HepG2 (cell line): ENCODE measurements around the gene DSN1. TPM values are rescaled to one million over a fixed set of nuclear protein-coding genes. Genes with fewer than 3 reads are reported as not detected.
A peak's percentile ranks its signal among the peaks of the same experiment; 100 is the strongest.

Experiments used
- BCL3 ChIP-seq: sonication (generic); formaldehyde crosslinking; IDR thresholded peaks from 2 replicates; pipeline ENCODE4 v1.5.1; 2020; ENCODE audit warnings: mild to moderate bottlenecking, missing genetic modification reagents, moderate library complexity
- CBX1 ChIP-seq: IDR thresholded peaks from one replicate; pipeline ENCODE4 v1.6.1; 2016; ENCODE audit warnings: antibody characterized with exemption, low read depth
- GFI1 ChIP-seq: sonication (generic); formaldehyde crosslinking; IDR thresholded peaks from 2 replicates; pipeline ENCODE4 v1.5.0; 2020; ENCODE audit warnings: missing genetic modification reagents, mild to moderate bottlenecking, borderline replicate concordance
- GMEB1 ChIP-seq: sonication (generic); formaldehyde crosslinking; IDR thresholded peaks from 2 replicates; pipeline ENCODE4 v1.5.1; 2020; ENCODE audit warnings: missing genetic modification reagents, mild to moderate bottlenecking, borderline replicate concordance
- HDAC6 ChIP-seq: fragments of 200-600 bp; sonication (generic); IDR thresholded peaks from 2 replicates; pipeline ENCODE4 v1.7.0; 2017; ENCODE audit warnings: mild to moderate bottlenecking, antibody characterized with exemption, low read length, low read depth
- HMGA1 ChIP-seq: sonication (generic); formaldehyde crosslinking; conservative IDR thresholded peaks from 2 replicates; pipeline ENCODE4 v1.4.0; 2020; ENCODE audit warnings: missing genetic modification reagents
- KDM1A ChIP-seq: IDR thresholded peaks from 2 replicates; pipeline ENCODE4 v1.6.1; 2016; ENCODE audit warnings: missing compliant biosample characterization
- MBD4 ChIP-seq: IDR thresholded peaks from 2 replicates; pipeline ENCODE4 v1.6.1; 2012; ENCODE audit warnings: low read length, inconsistent platforms, borderline replicate concordance
- MIER2 ChIP-seq: IDR thresholded peaks from 2 replicates; pipeline ENCODE4 v1.6.1; 2016; ENCODE audit warnings: missing biosample characterization, missing genetic modification reagents
- NFE2L2 ChIP-seq: fragments of 150-350 bp; IDR thresholded peaks from 2 replicates; pipeline ENCODE4 v1.6.1; 2014; ENCODE audit warnings: low read length
- PBX2 ChIP-seq: IDR thresholded peaks from 2 replicates; pipeline ENCODE4 v1.6.1; 2016; ENCODE audit warnings: control low read depth
- POLR2A ChIP-seq, 2 experiments: IDR thresholded peaks; 2 replicates each; pipeline ENCODE4 v1.6.1; 2011; ENCODE audit warnings: low read depth in 2 of 2, low read length in 2 of 2, mild to moderate bottlenecking in 1 of 2, moderate library complexity in 1 of 2; ENCODE audit not compliant: insufficient read depth in 1 of 2
- SRSF9 ChIP-seq: fragments of 200-400 bp; formaldehyde crosslinking; IDR thresholded peaks from 2 replicates; pipeline ENCODE4 v1.6.1; 2018; ENCODE audit warnings: borderline replicate concordance, mild to moderate bottlenecking, low read depth, low read length; ENCODE audit not compliant: insufficient read depth, poor library complexity, severe bottlenecking
- SSRP1 ChIP-seq: IDR thresholded peaks from 2 replicates; pipeline ENCODE4 v1.6.1; 2016; ENCODE audit warnings: control low read depth
- TBX2 ChIP-seq: sonication (generic); formaldehyde crosslinking; IDR thresholded peaks from 2 replicates; pipeline ENCODE4 v1.5.0; 2020; ENCODE audit warnings: missing genetic modification reagents, mild to moderate bottlenecking, borderline replicate concordance
- TMF1 ChIP-seq: sonication (generic); formaldehyde crosslinking; IDR thresholded peaks from 2 replicates; pipeline ENCODE4 v1.8.1; 2022; ENCODE audit warnings: low read depth, missing genetic modification reagents
- ZNF33A ChIP-seq: sonication (generic); formaldehyde crosslinking; IDR thresholded peaks from 2 replicates; pipeline ENCODE4 v1.5.1; 2020; ENCODE audit warnings: missing genetic modification reagents, mild to moderate bottlenecking, moderate library complexity, borderline replicate concordance
- ZNF678 ChIP-seq: sonication (generic); formaldehyde crosslinking; IDR thresholded peaks from 2 replicates; pipeline ENCODE4 v1.4.0; 2020; ENCODE audit warnings: mild to moderate bottlenecking, missing genetic modification reagents
- ZNF773 ChIP-seq: sonication (generic); formaldehyde crosslinking; IDR thresholded peaks from 2 replicates; pipeline ENCODE4 v1.4.0; 2020; ENCODE audit warnings: missing genetic modification reagents, borderline replicate concordance
- polyA plus RNA-seq, 8 experiments: library from polyadenylated mRNA; depleted of rRNA in 3 of 8; stranded (reverse) in 7 of 8; unstranded in 1 of 8; fragments of >200 nt; fragmentation: Illumina TruSeq in 4 of 8; extraction: Trizol in 4 of 8; gene quantifications; 2 replicates each; pipeline versions ENCODE4 v1.2.1 to v1.2.3, GENCODE V29; 2011 to 2016; ENCODE audit warnings: low read depth in 4 of 8, missing spikeins in 1 of 8, mixed read lengths in 1 of 8; ENCODE audit not compliant: insufficient read depth in 1 of 8
- total RNA-seq, 5 experiments: library from RNA; depleted of rRNA; stranded (reverse); fragments of >200 nt; fragmentation: Illumina TruSeq; extraction: Trizol; gene quantifications; 2 replicates each; pipeline ENCODE4 v1.2.3, GENCODE V29; 2016; ENCODE audit warnings: low read depth in 1 of 5
- TF ChIP-seq, protein P1 (sequence below): sonication (generic); formaldehyde crosslinking; conservative IDR thresholded peaks from 2 replicates; pipeline ENCODE4 v1.4.0; 2020; ENCODE audit warnings: mild to moderate bottlenecking, missing genetic modification reagents, moderate library complexity
- TF ChIP-seq, protein P2 (sequence below): sonication (generic); formaldehyde crosslinking; IDR thresholded peaks from 2 replicates; pipeline ENCODE4 v1.4.0; 2020; ENCODE audit warnings: missing genetic modification reagents

Gene DSN1
- total and polyA plus RNA-seq, 2 of the 13 experiments (the other 11 are each of a cell fraction or from before 2014, with no cell fraction given) = 18.7 to 53.7 TPM

GRCh38 chr20:36745927-36746659 is 27.5 kb downstream of the DSN1 start, which contains the start of gene NDRG3 (continued):
- peak; percentile 27; the same call in 1 of the 2 replicates for TF ChIP-seq GMEB1 (CRISPR knock-in tag)
- TF ChIP-seq, protein P1, sequence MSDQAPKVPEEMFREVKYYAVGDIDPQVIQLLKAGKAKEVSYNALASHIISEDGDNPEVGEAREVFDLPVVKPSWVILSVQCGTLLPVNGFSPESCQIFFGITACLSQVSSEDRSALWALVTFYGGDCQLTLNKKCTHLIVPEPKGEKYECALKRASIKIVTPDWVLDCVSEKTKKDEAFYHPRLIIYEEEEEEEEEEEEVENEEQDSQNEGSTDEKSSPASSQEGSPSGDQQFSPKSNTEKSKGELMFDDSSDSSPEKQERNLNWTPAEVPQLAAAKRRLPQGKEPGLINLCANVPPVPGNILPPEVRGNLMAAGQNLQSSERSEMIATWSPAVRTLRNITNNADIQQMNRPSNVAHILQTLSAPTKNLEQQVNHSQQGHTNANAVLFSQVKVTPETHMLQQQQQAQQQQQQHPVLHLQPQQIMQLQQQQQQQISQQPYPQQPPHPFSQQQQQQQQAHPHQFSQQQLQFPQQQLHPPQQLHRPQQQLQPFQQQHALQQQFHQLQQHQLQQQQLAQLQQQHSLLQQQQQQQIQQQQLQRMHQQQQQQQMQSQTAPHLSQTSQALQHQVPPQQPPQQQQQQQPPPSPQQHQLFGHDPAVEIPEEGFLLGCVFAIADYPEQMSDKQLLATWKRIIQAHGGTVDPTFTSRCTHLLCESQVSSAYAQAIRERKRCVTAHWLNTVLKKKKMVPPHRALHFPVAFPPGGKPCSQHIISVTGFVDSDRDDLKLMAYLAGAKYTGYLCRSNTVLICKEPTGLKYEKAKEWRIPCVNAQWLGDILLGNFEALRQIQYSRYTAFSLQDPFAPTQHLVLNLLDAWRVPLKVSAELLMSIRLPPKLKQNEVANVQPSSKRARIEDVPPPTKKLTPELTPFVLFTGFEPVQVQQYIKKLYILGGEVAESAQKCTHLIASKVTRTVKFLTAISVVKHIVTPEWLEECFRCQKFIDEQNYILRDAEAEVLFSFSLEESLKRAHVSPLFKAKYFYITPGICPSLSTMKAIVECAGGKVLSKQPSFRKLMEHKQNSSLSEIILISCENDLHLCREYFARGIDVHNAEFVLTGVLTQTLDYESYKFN (CRISPR knock-in tag) = peak; percentile 32; the same call in 1 of the 2 replicates
- peak; percentile 66 for TF ChIP-seq CBX1
- TF ChIP-seq MIER2 (CRISPR knock-in tag) = 0 out of 2 replicates have a peak, but pooled peaks have one; percentile 20
- TF ChIP-seq, protein P2, sequence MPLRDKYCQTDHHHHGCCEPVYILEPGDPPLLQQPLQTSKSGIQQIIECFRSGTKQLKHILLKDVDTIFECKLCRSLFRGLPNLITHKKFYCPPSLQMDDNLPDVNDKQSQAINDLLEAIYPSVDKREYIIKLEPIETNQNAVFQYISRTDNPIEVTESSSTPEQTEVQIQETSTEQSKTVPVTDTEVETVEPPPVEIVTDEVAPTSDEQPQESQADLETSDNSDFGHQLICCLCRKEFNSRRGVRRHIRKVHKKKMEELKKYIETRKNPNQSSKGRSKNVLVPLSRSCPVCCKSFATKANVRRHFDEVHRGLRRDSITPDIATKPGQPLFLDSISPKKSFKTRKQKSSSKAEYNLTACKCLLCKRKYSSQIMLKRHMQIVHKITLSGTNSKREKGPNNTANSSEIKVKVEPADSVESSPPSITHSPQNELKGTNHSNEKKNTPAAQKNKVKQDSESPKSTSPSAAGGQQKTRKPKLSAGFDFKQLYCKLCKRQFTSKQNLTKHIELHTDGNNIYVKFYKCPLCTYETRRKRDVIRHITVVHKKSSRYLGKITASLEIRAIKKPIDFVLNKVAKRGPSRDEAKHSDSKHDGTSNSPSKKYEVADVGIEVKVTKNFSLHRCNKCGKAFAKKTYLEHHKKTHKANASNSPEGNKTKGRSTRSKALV (CRISPR knock-in tag) = no peak
- TF ChIP-seq BCL3 = 0 out of 2 replicates have a peak, but pooled peaks have one; percentile 12
- no peak for TF ChIP-seq HDAC6
- no peak for TF ChIP-seq PBX2
- TF ChIP-seq GFI1 = no peak; the same call in 1 of the 2 replicates
- TF ChIP-seq SRSF9 = no peak
- no peak for TF ChIP-seq TMF1 (CRISPR knock-in tag)
- no peak for TF ChIP-seq KDM1A (CRISPR knock-in tag)
- no peak for TF ChIP-seq ZNF33A (CRISPR knock-in tag)
- TF ChIP-seq ZNF678 = no peak
- no peak for TF ChIP-seq NFE2L2
- no peak for TF ChIP-seq ZNF773 (CRISPR knock-in tag)
- peak; percentile 83 to 84 for TF ChIP-seq POLR2A (IDR thresholded peaks at IDR 0.05; ENCODE audit: insufficient read depth in 1 of 2, low read depth in 2 of 2, low read length in 2 of 2)
- TF ChIP-seq HMGA1 (CRISPR knock-in tag) = no peak
- peak; percentile 54 for TF ChIP-seq TBX2 (CRISPR knock-in tag)
- no peak for TF ChIP-seq SSRP1 (CRISPR knock-in tag)
- TF ChIP-seq MBD4 = no peak
